COLO829 (cell line): ENCODE data around the gene TIGD2.

Source experiments
- DNase-seq: peaks from one replicate; pipeline ENCODE4 v3.0.0; 2012; ENCODE audit warnings: low spot score

TIGD2 gene

DNA sequence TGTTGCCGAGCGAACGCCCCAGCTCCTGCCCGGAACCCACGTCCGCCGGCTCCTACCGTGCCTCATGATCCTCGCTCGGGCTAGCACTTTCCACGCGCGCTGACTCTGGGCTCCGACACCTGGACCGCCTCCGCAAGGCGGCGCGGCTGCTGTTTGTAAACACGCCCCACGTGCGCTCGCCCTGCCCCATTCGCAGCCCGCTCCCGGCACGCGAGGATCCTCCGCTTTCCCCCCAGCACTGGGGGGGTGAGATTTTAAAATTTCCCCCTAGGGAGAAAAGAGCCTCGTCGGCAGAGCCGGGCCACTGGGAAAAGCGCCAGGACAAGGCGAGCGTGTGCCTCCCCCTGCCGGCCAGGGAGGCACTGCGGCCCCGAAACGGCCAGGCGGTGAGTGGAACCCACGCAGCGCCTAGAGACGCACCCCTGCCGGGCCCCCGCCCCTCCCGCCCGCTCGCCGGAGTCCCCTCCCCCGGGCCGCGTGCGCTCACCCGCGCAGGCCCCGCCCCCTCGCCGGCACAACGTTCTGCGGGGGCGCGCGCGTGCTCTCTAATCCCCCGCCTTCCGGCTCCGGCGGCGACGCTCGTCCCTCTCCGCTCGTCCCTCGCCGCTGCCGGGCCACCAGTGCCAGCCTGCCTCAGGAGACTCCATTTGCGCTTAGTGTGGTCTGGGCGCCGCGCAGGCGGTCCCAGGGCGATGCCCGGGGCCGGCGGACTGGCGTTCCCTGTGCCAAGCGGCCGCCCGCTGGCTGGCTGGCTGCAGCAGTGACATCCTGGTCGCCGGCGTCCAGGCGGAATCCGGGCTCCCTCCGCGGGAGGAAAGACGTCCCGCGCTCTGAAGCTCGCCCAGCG lies at the start of gene TIGD2:
TIGD2 (plus strand) TSS at position 548 of the 847 bp plus-strand sequence. CDS start 1,442 bp downstream, outside the sequence.
- peak; percentile 95 for DNase-seq

DNA sequence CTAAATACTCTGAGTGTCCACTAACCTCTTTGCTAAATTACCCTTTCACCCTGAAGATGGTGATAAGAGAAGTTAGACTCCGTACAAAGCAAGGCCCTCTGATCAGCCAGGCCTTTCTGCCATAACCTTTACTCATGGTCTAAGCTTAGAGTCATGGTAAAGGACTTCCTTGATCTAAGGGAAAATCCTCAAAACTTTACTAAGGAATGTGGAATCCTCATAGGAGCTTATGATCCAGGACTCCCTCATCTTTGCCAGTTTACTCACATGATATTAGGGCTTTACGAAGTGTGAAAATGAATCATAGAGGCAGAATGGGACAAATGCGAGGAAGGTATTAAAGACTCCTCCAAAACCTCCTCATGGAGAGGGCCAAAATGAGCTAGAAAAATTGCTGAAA lies 46.5 kb upstream of the TIGD2 start:
- no peak for DNase-seq

DNA sequence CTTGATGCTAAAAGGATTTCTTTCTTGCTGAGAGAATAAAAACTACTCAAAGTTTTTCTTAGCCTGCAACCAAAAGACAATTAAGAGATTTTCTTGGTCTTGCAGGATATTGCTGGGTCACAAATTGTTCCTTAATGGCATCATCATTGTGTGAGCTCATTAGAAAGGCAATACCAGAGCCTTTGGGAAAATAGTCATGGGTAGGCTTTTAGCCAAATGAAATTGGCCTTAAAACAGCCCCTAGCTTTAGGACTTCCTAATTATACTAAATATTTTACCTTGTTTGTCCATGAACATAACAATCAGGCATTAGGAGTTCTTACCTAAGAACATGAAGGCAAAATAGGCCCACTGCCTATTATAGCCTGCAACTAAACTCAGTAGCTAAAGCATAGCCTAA lies 43.9 kb upstream of the TIGD2 start:
- DNase-seq: no peak

DNA sequence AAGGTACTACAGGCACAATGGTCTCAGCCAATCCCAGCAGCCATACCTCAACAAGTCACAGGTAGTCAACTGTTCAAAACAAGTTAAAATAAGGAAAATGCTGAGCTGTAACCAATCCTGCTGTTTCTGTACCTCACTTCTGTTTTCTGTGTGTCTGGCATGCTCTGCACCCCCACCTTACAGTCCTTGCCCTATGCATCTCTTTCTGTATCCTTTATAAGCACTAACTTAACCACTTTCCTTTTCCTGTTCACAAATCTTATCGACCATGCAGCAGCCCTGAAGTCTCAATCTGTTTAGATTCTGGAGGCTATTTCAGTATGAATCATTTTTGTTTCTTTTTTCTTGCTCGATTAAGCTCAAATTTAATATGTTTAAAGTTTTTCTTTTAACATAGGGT lies 41.9 kb upstream of the TIGD2 start:
- DNase-seq: no peak

DNA sequence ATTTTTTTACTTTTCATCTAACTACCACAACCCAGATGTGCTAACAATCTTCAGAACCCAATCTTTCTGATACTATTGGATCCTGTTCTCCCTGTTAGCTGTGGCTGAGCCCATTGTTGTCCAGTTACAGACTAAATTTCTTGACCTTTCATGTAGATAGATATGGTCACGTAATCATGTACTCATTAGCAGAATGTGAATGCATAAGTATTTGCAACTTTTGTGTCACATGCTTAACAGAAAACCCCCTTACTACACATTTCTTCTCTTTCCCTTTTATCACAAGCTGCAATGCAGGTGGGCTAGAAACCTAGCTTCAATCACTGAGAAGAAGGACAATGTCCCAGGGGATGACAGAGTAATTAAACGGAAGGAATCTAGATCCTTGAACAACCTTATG lies 41.3 kb upstream of the TIGD2 start:
- no peak for DNase-seq

DNA sequence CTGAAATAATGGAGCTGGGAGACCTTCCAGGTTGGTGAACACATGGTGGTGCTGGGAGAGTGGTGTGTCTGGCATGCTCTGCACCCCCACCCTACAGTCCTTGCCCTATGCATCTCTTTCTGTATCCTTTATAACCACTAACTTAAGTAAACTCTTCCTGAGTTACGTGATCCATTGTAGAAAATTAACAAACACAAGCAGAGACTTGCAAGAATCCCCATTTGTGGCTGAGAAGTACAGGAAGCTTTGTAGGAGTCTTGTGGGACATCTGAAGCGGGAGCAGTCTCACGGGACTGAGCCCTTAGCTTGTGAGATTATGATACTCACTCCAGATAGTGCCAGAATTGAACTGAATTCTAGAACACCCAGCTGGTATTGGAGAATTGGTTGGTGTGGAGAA lies 40.0 kb upstream of the TIGD2 start:
- no peak for DNase-seq

DNA sequence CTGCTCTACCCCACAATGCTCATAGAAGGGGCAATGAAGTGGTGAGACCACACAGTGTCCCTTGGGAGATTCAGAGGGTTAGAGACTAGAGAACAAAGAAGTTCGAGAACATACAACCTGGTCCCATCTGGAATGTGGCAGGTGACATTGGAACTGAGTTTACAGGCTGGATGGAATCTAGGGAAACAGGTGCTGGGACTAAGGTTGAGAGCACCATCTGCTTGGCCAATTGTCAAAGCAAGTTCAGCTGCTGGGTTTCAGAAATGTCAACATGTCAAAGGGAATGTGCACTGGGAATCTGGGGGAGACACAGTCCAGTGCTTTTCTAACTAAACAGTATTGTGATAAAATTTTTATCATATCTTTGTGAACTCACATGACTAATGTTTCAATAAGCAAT lies 38.4 kb upstream of the TIGD2 start:
- DNase-seq: no peak

DNA sequence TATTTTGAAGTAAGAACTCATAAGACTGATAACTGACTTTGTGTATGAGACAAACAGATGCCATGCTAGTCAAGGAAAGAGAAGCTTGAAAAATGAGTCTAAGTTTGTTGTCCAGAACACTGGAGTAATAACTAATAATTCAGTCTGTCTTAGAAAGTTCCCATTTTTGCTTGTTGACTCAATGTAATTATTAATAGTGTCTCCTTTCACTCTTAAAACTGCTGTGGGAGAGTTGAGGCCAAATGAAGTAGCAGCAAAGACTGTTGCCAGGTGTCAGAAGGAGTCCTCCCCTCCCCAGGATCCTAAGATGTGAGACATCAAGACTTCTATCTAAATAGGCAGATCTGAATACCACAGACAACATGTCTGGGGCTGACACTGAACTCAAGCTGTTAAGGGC lies 33.6 kb upstream of the TIGD2 start:
- no peak for DNase-seq

DNA sequence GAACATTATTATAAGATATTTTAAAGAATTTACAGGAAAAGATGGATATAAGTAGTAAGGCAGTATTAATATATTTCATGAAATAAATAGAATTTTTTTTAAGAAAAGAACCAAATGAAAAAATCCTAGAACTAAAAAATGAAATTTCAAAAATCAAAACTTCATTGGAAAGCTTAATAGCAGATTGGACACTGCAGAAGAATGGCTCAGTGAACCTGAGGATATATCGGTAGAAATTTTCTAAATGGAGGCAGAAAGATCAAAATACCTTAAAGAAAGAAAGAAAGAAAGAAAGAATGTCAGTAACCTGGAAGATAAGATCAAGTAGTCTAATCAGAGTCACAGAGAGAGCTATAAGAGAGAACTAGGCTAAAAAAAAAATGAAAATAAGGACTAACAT lies 33.0 kb upstream of the TIGD2 start:
- no peak for DNase-seq

DNA sequence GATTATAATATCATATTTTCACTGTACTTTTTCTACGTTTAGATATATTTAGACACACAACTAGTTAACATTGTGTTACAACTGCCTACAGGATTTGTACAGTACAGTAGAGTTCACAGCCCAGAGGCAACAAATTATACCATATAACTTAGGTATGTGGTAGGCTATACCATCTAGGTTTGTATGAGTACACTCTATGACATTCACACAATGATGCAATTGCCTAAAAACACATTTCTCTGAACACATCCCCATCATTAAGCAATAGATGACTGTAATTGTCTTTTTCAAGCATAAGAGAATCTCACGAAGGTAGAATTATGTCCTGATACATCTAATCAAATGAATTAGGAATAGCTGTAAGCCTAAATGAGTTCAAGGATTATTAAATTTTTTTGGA lies 12.3 kb upstream of the TIGD2 start:
- DNase-seq: no peak

DNA sequence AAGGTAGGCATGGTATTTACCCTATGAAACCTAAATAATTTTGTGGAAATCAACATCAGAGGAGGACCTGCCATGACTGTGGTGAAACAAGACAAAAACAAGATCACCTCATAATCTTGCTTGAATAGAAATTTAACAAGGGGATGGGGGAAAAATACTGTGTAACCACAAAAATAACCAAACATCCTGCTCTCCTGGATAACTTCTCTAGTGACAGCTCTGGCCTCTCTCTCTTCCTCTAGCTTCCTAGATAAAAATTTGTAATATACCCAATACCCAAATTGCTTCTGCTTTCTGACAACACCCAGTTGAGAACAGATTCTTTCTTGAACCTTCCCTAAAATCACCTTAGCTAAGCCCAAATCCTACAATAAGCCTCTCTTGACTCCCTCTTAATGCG lies 11.9 kb upstream of the TIGD2 start:
- DNase-seq: no peak

DNA sequence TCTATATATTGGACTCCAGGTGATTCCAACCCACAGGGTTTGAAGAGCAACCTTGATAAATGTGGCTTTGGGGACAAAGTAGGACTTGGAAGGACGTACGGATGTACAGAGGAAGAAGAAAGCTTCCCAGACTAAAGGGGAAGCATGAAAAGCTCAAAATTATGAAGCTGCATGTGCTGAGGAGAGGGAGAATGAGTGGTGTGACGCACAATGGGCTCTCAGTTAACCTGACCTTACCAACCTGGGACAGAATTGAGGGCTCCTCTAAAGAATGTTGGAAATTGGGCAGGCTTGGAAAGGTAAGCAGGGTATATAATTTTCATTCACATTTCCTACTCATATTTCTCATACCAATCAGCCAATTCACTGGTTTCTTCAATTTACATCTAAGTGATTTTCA lies 10.5 kb upstream of the TIGD2 start:
- DNase-seq: no peak

DNA sequence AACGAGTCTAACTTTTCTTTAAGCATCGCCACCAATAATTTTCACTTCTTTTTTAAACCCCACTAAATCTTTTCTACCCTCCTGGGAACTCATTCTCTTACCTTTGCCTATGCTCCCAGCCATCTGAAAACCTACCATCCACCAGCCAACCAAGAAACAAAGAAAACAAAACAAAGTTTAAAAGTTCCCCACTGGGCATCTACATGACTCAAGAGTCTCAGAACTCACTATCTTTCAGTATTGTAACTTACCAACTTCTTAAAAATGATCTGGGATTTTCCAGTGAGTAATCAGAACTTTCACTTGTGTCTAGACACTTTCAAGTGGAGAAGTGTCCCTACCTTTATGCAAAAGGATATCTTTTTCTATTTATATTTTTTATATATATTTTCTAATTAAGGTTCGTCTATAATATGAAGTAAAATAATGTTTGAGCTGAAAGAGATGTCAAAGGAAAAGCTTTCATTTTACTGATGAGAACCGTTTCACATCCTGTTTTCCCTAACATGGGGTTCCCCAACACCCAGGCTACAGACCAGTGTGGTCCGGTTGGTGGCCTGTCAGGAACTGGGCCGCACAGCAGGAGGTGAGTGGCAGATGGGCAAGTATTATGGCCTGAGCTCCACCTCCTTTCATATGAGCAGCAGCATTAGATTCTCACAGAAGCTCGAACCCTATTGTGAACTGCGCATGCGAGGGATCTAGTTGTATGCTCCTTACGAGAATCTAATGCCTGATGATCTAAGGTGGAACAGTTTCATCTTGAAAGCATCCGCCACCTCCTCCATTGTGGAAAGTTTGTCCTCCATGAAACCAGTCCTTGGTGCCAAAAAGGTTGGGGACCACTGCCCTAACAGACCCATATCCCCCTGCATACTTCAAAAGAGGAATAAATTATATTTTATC lies 9.8 kb upstream of the TIGD2 start:
- no peak for DNase-seq

DNA sequence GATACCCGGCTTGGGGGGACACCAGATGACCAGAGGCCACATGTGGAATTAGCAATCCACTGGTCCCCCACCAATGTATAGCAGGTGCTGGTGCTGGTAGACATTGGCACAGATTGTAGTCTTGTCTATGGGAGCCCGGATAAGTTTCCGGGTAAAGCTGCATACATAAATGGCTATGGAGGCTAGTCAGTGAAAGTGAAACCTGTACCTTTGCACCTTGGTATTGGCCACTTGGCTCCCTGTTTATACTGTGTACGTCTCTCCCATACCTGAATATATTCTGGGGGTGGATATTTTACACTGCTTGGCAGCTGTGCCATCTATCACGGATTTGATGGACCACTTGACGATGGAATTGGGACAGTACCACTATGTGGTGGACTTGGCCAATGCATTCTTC lies 5.6 kb upstream of the TIGD2 start:
- no peak for DNase-seq

DNA sequence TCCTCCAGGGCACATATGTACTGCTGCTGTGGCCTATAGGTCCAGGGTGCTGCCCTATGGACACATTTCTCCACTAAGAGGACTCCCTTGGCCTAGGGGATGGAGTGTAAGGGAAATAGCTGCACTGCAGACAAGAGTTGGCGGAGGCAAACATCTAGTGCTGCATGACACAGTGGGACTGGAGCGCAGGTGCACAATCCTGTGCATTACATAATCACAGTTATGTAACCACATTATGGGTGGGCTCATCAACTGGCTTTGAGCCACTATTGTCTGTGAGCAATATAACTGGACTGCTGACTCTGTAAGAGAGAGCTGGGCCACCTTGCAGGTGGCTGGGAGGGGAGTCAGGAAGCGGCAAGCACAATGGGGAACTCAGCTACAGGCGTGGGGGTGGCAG lies 3.2 kb upstream of the TIGD2 start:
- DNase-seq: no peak

DNA sequence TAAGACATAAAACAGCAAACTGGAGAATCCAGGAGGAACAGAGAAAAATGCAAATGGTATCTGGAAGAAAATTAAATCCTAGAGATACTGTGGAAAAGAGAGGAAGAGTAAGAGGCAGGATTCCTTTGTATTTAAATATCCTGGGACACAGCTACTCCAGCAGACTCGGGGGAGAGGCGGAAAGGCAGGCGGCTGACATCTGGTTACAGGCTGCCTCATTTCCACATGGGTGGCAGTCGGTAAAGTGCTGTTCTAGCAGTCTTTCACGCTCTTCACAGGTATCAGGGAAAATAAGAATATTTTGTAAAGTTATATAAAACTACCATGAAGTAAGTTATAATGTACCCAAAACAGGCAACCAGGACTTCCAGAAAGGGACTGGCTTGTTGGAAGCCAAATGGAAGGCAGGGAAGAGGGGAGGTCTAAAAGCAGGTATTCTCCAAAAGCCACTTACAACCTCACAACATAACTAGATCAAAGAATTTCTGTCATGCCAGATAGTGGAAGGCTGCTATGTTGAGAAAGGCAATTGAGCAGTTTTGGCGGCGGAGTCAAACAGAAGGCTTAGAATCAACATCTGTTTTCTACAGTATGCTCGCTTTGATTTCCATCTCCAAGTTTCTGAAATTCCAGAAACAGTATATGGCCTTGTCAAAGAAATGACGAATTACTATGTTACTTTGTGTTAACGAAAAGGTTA lies 1.3 kb upstream of the TIGD2 start:
- DNase-seq: no peak

DNA sequence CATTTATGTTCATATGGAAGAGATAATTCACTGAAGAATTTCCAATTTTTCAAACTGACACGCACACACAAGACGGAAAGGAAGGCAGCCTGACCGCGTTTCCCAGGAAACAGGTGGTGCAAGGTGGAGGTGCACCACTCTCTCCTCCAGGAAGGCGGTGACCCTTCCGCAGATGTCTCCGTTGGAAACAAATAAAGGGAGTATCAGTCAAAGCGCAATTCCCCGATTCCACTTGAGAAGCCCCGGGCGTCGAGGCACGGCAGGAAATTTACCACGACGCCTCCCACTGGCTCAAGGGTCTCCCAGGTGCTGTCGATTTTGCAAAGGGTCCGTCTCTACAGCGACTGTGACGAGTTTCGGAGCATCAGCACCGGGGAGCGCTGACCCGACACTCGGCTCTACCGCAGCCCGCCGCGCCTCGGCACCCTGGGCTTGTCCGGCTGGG lies 770 bp upstream of the TIGD2 start:
- no peak for DNase-seq

DNA sequence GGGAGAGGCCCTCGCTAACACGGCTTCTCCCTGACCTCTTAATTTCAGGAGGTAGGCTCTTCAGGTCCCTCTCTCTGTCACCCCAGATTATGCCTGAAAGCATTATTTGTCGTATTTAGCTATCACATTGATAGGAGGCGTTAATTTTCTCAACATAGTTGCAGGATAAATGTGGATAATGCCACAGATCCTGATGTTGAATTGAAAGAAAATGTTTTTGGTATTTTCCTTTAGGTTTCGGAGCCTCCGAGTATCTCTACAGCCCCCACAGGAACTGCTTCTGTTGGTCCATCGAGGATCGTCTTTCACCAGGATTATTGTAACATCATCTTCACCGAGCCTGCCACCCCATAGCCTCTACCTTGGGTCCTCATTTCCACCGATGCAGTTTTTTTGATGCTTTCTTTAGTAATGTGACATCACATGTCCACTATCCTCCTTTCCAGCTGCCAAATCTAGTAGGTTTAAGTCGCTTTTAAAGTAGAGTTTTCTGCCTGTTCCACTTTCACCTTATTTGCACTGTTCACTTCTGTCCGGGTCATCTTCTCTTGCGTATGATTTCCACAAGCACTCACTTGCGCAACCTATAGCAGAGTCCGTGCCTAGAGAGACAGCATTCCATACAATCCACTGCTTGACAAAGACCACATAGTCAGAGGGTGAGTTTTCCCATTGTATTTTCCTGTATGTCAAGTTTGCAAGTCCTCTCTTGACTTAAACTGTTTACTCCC lies 665 bp downstream of the TIGD2 start:
- DNase-seq: no peak

DNA sequence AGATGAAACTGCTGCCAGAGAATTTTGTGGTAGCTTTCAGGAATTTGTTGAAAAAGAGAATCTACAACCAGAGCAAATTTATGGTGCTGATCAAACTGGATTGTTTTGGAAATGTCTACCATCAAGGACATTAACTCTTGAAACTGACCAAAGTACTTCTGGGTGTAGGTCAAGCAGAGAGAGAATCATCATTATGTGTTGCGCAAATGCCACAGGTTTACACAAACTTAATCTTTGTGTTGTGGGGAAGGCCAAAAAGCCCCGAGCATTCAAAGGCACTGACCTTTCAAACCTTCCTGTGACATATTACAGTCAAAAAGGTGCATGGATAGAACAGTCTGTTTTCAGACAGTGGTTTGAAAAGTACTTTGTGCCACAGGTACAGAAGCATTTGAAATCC lies 2.1 kb downstream of the TIGD2 start:
- DNase-seq: no peak

DNA sequence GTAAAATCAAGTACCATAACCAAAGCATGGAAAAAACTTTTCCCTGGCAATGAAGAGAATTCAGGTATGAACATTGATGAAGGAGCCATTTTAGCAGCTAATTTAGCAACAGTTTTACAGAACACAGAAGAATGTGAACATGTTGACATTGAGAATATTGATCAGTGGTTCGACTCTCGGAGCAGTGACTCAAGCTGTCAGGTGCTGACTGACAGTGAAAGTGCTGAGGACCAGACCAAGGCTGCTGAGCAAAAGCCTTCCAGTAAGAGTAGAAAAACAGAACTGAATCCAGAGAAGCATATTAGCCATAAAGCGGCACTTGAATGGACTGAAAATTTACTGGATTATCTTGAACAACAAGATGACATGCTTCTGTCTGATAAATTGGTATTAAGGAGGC lies 2.8 kb downstream of the TIGD2 start:
- no peak for DNase-seq

DNA sequence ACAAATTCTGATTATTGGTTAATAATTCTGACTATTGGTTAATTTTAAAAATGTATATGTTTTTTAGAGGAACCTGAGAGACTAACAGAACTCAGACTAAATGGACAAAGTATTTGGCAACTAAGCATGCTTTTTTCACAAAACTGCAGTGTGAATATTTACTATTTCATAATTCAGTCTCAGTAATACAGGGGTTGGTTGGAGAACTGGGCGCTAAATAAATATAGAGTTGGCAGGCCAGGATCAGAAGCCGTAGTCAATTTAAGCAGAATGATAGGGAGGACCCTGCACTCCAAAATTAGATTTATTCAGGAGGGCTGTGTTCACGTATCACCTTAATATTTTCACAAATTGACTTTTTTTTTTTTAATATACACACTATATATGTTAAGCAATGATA lies 5.8 kb downstream of the TIGD2 start:
- no peak for DNase-seq

DNA sequence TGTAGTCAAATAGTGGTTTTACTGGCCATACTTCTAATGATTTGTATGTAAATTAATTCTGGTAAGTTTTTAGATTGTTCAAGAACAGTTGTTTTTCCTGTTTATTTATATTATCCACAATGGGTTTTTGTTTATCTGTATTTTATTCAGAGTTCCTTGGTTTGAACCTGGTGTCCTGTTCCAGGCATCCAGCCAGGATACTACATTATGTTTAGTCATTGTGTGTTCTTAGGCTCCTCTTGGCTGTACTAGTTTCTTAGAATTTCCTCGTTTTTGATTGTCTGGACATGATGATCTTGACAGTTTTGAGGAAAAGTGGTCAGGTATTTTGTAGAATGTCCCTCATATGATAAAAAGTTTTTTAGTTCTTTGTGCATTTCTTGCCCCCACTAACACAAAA lies 7.8 kb downstream of the TIGD2 start:
- no peak for DNase-seq
